ENCODE measurements around the gene PIP4P1.
"Not testable (repeated sequence)": the region's sequence is repeated elsewhere in the genome, so short reads cannot be mapped to it uniquely, and the experiment has no call there.

Gene PIP4P1

GRCh38 chr14:20472536-20473169 lies 11.4 kb upstream of the PIP4P1 start:
- DNase-seq: no peak

- no peak for DNase-seq
These were observed 9.3 kb upstream of the PIP4P1 start for GRCh38 chr14:20470603-20470901.

GRCh38 chr14:20469890-20470602 lies 8.8 kb upstream of the PIP4P1 start:
- peak; percentile 60 for DNase-seq

DNA sequence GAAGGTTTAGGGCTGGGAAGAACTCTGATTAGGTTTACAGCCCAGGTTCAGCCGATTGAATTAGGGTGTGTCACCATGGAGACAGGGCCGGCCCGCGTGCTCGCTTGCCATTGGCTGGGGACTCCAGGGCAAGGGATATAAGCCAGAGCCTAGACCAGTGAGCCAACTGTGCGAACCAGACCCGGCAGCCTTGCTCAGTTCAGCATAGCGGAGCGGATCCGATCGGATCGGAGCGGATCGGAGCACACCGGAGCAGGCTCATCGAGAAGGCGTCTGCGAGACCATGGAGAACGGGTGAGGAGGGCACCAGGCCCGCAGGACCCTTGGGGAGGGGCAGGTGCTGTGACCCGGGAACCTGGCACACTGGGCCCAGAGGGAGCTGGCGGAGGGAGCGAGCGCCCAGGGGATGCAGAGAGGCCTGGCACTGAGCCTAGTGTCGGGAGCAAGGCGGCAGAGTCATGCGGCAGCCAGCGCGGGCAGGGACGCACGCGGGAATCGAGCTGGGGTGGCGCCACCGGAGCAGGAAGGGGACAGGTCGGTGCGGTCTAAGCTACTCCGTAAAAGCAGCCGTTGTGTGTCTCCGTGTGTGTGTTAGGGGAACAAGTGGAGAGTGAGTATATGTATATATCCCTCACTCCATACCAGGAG lies 8.1 kb upstream of the PIP4P1 start, which contains the start of gene PNP:
TSS of gene PNP (plus strand) at position 165 of the 648 bp plus-strand sequence. CDS start at position 284, 119 bp downstream.
- DNase-seq: peak; percentile 94

- no peak for DNase-seq
These were observed 7.6 kb upstream of the PIP4P1 start for GRCh38 chr14:20468764-20469241.

DNA sequence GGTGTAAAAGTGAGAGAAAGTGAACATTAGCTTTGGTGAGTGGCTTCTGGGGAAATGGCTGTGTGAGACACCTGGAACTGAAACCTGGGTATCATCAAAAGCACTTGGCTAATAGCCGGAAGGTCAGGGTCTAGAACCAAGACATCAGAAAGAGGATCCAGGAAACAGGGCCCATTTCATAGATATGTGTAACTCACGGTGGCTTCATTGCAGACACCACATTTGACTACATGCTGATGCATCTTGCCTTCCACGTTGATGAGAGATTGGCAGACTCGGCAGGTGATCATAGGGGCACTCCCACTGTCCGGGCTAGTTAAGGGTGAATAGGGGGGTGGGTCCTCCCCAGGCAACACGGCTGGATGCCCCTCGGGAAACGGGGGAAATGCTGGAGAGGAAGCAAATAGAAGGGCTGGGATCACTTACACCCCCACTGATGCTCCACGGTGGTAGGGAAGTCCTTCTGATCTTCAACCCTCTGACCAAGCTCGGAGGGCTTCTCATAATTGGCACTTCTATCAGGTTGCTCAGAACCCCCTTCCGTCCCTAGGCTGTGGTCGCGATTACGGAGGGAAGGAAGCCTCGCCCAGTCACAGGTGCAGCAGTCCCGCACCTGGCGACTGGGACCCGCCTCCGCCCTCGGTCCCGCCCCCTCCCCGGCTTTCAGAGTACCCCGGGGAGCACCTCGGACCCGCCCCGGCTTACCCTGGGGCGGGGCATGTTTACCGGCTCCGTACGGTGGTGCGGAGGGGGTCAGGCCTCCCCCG lies 593 bp downstream of the PIP4P1 start:
- peak; percentile 79 for DNase-seq

GRCh38 chr14:20458031-20458789 lies 3.0 kb downstream of the PIP4P1 start:
- DNase-seq: no peak

DNA sequence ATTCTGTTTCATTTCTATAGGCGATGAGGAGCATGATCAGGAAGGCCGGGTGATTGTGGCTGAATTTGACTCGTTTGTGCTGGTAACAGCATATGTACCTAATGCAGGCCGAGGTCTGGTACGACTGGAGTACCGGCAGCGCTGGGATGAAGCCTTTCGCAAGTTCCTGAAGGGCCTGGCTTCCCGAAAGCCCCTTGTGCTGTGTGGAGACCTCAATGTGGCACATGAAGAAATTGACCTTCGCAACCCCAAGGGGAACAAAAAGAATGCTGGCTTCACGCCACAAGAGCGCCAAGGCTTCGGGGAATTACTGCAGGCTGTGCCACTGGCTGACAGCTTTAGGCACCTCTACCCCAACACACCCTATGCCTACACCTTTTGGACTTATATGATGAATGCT lies 4.3 kb downstream of the PIP4P1 start:
- DNase-seq: no peak

DNA sequence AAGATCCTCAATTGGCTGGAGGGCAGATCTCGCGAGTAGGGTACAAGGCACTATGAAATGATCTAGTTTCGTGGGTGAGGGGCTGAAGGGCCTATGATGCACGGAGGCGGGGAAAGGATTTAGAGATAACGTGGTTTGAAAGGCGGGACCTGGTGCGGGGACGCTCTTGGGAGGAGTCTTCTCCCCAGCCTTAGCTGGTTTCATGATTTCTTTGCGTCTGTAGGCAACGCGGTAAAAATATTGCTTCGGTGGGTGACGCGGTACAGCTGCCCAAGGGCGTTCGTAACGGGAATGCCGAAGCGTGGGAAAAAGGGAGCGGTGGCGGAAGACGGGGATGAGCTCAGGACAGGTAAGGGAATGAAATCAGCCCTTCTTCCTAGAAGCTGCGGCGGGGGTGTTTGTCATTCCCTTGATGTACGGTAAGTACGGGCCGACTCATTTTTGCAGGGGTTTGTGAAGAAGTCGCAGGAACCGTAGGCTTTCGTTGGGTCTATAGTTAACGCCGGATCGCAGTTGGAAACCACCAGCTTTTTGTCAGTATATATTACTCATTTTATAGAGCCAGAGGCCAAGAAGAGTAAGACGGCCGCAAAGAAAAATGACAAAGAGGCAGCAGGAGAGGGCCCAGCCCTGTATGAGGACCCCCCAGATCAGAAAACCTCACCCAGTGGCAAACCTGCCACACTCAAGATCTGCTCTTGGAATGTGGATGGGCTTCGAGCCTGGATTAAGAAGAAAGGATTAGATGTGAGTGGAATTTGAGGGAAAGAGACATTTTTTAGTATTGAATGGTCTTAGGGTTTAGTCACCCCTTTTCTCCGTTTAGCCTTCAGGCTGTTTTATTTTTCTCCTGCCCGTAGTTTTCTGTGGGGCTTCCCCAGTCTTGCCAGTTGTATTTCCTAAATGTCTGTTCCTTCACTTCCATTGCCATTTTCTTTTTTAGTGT lies 5.6 kb downstream of the PIP4P1 start:
- no peak for DNase-seq

DNA sequence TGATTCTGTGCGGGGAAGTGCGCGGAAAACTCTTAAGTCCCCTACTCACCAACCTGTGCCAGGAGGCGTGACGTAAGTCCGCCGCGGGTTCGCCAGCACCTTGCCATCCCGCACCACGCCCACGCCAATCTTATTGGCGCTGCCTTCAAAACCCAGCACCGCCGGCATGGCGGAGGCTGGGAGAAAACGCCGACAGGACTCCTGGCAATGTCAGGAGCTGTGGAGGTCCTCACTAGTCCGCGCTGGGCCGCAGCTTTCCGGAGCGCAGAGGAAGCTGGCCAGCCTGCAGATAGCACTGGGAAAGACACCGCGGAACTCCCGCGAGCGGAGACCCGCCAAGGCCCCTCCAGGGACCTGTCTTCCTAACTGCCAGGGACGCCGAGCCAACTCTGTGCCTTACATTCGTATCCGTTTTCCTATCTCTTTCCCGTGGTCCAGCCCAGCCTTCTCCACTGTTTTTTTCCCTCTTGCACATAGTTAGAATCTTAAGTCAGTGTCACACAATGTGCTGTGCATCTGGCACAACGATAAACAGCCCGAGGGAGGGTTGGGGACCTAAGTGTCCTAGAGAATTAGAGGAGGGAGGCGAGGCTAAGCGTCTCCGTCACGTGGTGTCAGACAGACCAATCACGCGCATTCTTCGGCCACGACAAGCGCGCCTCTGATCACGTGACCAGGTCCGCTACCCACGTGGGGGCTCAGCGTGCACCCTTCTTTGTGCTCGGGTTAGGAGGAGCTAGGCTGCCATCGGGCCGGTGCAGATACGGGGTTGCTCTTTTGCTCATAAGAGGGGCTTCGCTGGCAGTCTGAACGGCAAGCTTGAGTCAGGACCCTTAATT lies 6.5 kb downstream of the PIP4P1 start, which contains the start of the genes APEX1 and OSGEP:
TSS of gene APEX1 (plus strand) at position 711 of the 839 bp plus-strand sequence. CDS start 420 bp downstream, outside the sequence.
TSS of gene OSGEP (minus strand) at position 297 of the 839 bp plus-strand sequence. CDS start at position 168, 129 bp downstream.
- peak; percentile 99 for DNase-seq

- DNase-seq: not testable (repeated sequence)
These were observed 8.4 kb downstream of the PIP4P1 start for GRCh38 chr14:20452831-20453230.

DNA sequence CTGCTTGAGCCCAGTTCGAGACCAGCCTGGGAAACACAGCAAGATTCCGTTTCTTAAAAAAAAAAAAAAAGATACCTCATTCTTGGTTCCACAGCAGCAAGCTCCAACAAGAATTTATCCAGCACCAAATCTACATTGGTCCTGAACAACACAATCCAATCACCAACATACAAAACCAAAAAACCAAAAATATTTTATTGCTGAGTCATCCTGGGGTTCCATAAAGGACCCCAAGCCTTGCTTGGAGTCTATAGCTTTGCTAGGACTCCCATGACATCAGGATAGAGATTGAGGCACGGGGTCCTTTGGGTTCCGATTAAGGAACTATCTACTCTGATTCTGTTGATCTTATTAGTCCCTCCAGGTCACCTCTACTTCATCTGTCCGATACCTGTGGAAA lies 14.3 kb downstream of the PIP4P1 start:
- DNase-seq: no peak

DNA sequence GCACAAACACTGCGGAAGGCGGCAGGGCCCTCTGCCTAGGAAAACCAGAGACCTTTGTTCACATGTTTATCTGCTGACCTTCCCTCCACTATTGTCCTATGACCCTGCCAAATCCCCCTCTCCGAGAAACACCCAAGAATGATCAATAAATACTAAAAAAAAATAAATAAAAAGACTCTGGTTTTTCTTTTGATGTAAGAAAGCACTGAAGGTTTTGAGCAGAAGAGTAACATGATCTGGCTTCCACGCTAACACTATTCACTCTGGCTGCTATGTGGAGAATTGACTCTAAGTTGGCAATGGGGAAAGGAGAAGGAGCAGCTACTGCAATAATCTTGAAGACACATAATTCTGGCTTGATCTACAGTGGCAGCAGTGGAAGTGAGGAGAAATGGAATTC lies 17.6 kb downstream of the PIP4P1 start:
- not testable (repeated sequence) for DNase-seq

GRCh38 chr14:20441461-20441860 lies 19.8 kb downstream of the PIP4P1 start:
- DNase-seq: no peak

DNA sequence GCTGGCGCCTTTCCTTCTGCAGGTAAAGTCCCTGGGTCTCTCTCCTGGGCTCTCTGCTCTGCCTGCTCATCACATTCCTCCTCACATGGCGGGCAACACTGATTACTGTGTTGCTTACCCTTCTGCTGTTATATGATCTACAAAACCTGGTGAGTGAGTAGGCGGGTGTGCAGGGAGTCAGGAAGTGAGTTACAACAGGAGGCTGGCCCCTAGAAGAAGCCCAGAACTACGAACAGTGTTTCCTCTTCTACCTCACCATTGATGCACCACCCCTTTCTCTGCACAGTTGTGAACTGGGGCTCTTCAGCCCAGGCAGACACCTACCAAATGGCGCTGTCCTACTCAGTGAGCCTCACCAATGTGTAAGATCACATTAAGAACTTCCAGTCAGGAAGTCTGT lies 20.4 kb downstream of the PIP4P1 start:
- DNase-seq: no peak

DNA sequence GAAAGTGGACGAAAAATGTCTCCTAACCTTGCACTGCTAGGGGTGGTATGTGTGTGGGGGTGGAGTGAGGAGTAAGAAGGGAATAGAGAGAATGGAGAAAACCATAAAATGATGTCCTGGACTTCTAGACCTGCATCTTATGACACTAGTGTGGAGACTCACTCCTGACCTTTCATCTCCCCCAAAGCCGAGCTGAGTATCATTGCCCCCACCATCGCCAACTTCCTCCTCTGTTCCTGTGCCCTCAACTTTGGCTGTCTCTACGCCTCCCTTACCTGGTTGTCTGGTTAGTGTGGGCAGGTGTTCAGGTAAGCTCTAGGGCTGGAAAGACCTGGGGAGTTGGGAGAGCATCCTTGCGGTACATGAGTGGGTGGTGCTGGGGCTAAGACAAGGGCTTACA lies 20.8 kb downstream of the PIP4P1 start:
- no peak for DNase-seq

DNA sequence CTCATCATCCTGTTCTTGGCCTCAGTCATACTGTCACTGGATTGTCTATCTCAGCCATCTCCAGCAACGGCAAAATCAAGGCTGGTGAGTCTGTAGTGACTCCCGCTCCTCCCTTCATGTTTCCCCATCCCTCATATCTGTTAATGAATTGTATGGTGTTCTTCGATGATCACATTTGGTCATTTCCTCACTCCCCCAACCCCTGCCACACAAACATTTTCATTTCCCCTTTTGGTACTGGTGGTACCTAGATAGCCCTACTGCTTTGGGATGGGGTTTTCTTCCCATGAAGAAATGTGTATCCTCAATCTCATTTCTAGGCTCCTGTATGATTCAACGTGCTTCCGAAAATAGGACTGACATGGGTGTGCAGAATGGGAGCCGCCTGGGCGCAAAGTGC lies 22.6 kb downstream of the PIP4P1 start:
- DNase-seq: no peak

GRCh38 chr14:20436363-20436755 lies 24.9 kb downstream of the PIP4P1 start:
- DNase-seq: no peak

GRCh38 chr14:20435582-20436362 lies 25.5 kb downstream of the PIP4P1 start, which contains the start of gene KLHL33:
Gene KLHL33, minus strand, starts transcription at chr14:20436166. Its CDS starts 355 bp downstream, at chr14:20435811.
- no peak for DNase-seq
